ENCODE results near the gene ARHGAP6. TPM values are rescaled to one million over a fixed set of nuclear protein-coding genes. Genes with fewer than 3 reads are reported as not detected.

ARHGAP6 gene
- polyA plus RNA-seq, 1 donor: 5.1 TPM

- no peak for DNase-seq
- H3K36me3 ChIP-seq (ENCODE audit: control insufficient read depth, insufficient read depth, low read length): no peaks in the 10 kb centered on the region
- H3K27ac ChIP-seq (ENCODE audit: low read length): no peak overlapping the region
- no peaks in the 10 kb centered on the region for H3K27me3 ChIP-seq (ENCODE audit: control insufficient read depth, insufficient read depth, low read length)
- no peaks in the 10 kb centered on the region for H3K4me1 ChIP-seq (ENCODE audit: control insufficient read depth, insufficient read depth, low read length)
- no CpG with 5 or more reads among the region's 3 CpGs for WGBS (ENCODE audit: insufficient coverage, low lambda C conversion rate)
- H3K4me3 ChIP-seq (ENCODE audit: low read length): no peak overlapping the region
- H3K9me3 ChIP-seq (ENCODE audit: control insufficient read depth, low read depth, low read length): no peaks in the 10 kb centered on the region
Observed at GRCh38 chrX:11444052-11444451, 221.7 kb downstream of the ARHGAP6 start.

GRCh38 chrX:11439846-11440245 lies 225.9 kb downstream of the ARHGAP6 start:
- Histone ChIP-seq H3K36me3 (ENCODE audit: control insufficient read depth, insufficient read depth, low read length) (no peaks in the 10 kb centered on the region), H3K9me3 (ENCODE audit: control insufficient read depth, low read depth, low read length) (no peaks in the 10 kb centered on the region), H3K4me1 (ENCODE audit: control insufficient read depth, insufficient read depth, low read length) (peaks cover 7% of the 10 kb centered on the region), H3K4me3 (ENCODE audit: low read length) (no peak overlapping the region), H3K27ac (ENCODE audit: low read length) (no peak overlapping the region), H3K27me3 (ENCODE audit: control insufficient read depth, insufficient read depth, low read length) (no peaks in the 10 kb centered on the region)
- no peak for DNase-seq
- no CpG with 5 or more reads among the region's 2 CpGs for WGBS (ENCODE audit: insufficient coverage, low lambda C conversion rate)

- no peaks in the 10 kb centered on the region for H3K27me3 ChIP-seq (ENCODE audit: control insufficient read depth, insufficient read depth, low read length)
- no peak overlapping the region for H3K4me3 ChIP-seq (ENCODE audit: low read length)
- H3K36me3 ChIP-seq (ENCODE audit: control insufficient read depth, insufficient read depth, low read length): no peaks in the 10 kb centered on the region
- no peak overlapping the region for H3K27ac ChIP-seq (ENCODE audit: low read length)
- DNase-seq: no peak
- WGBS (ENCODE audit: insufficient coverage, low lambda C conversion rate): no CpG with 5 or more reads among the region's 4 CpGs
- peaks cover 7% of the 10 kb centered on the region for H3K4me1 ChIP-seq (ENCODE audit: control insufficient read depth, insufficient read depth, low read length)
- no peaks in the 10 kb centered on the region for H3K9me3 ChIP-seq (ENCODE audit: control insufficient read depth, low read depth, low read length)
Observed at GRCh38 chrX:11438767-11439166, 227.0 kb downstream of the ARHGAP6 start.

GRCh38 chrX:11438380-11438723 lies 227.4 kb downstream of the ARHGAP6 start:
- Histone ChIP-seq H3K36me3 (ENCODE audit: control insufficient read depth, insufficient read depth, low read length) (no peaks in the 10 kb centered on the region), H3K27me3 (ENCODE audit: control insufficient read depth, insufficient read depth, low read length) (no peaks in the 10 kb centered on the region), H3K4me3 (ENCODE audit: low read length) (no peak overlapping the region), H3K9me3 (ENCODE audit: control insufficient read depth, low read depth, low read length) (no peaks in the 10 kb centered on the region), H3K4me1 (ENCODE audit: control insufficient read depth, insufficient read depth, low read length) (peaks cover 7% of the 10 kb centered on the region), H3K27ac (ENCODE audit: low read length) (no peak overlapping the region)
- no CpG with 5 or more reads among the region's 2 CpGs for WGBS (ENCODE audit: insufficient coverage, low lambda C conversion rate)
- DNase-seq: no peak

- no peaks in the 10 kb centered on the region for H3K36me3 ChIP-seq (ENCODE audit: control insufficient read depth, insufficient read depth, low read length)
Observed at GRCh38 chrX:11437642-11438379, 227.9 kb downstream of the ARHGAP6 start.

GRCh38 chrX:11435568-11435967 lies 230.2 kb downstream of the ARHGAP6 start:
- Histone ChIP-seq H3K27ac (ENCODE audit: low read length) (no peak overlapping the region), H3K36me3 (ENCODE audit: control insufficient read depth, insufficient read depth, low read length) (no peaks in the 10 kb centered on the region), H3K4me1 (ENCODE audit: control insufficient read depth, insufficient read depth, low read length) (peaks cover 7% of the 10 kb centered on the region), H3K9me3 (ENCODE audit: control insufficient read depth, low read depth, low read length) (no peaks in the 10 kb centered on the region), H3K27me3 (ENCODE audit: control insufficient read depth, insufficient read depth, low read length) (no peaks in the 10 kb centered on the region), H3K4me3 (ENCODE audit: low read length) (no peak overlapping the region)
- DNase-seq: no peak
- WGBS (ENCODE audit: insufficient coverage, low lambda C conversion rate): no CpG with 5 or more reads among the region's 4 CpGs

More at GRCh38 chrX:11437642-11438379, 227.9 kb downstream of the ARHGAP6 start:
- peak; percentile 67 to 87 for DNase-seq
- Histone ChIP-seq H3K9me3 (ENCODE audit: control insufficient read depth, low read depth, low read length) (no peaks in the 10 kb centered on the region), H3K27ac (ENCODE audit: low read length) (peak overlapping the region; percentile 82), H3K4me3 (ENCODE audit: low read length) (no peak overlapping the region), H3K4me1 (ENCODE audit: control insufficient read depth, insufficient read depth, low read length) (peaks cover 7% of the 10 kb centered on the region), H3K27me3 (ENCODE audit: control insufficient read depth, insufficient read depth, low read length) (no peaks in the 10 kb centered on the region)
- WGBS (ENCODE audit: insufficient coverage, low lambda C conversion rate): 100% methylated on average over 1 of the region's 15 CpGs

- no peaks in the 10 kb centered on the region for H3K9me3 ChIP-seq (ENCODE audit: control insufficient read depth, low read depth, low read length)
- H3K27ac ChIP-seq (ENCODE audit: low read length): no peak overlapping the region
- H3K36me3 ChIP-seq (ENCODE audit: control insufficient read depth, insufficient read depth, low read length): no peaks in the 10 kb centered on the region
- H3K27me3 ChIP-seq (ENCODE audit: control insufficient read depth, insufficient read depth, low read length): no peaks in the 10 kb centered on the region
- WGBS (ENCODE audit: insufficient coverage, low lambda C conversion rate): no CpG with 5 or more reads among the region's 3 CpGs
- peaks cover 7% of the 10 kb centered on the region for H3K4me1 ChIP-seq (ENCODE audit: control insufficient read depth, insufficient read depth, low read length)
- DNase-seq: no peak
- H3K4me3 ChIP-seq (ENCODE audit: low read length): no peak overlapping the region
Observed at GRCh38 chrX:11434607-11435006, 231.1 kb downstream of the ARHGAP6 start.

GRCh38 chrX:11431786-11432185 lies 233.9 kb downstream of the ARHGAP6 start:
- no peak overlapping the region for H3K27ac ChIP-seq (ENCODE audit: low read length)
- DNase-seq: no peak
- no CpG with 5 or more reads among the region's 1 CpG for WGBS (ENCODE audit: insufficient coverage, low lambda C conversion rate)

GRCh38 chrX:11430271-11430670 lies 235.4 kb downstream of the ARHGAP6 start:
- H3K9me3 ChIP-seq (ENCODE audit: control insufficient read depth, low read depth, low read length): no peaks in the 10 kb centered on the region
- H3K27me3 ChIP-seq (ENCODE audit: control insufficient read depth, insufficient read depth, low read length): no peaks in the 10 kb centered on the region
- no peak for DNase-seq
- no peak overlapping the region for H3K27ac ChIP-seq (ENCODE audit: low read length)
- no peaks in the 10 kb centered on the region for H3K36me3 ChIP-seq (ENCODE audit: control insufficient read depth, insufficient read depth, low read length)
- H3K4me1 ChIP-seq (ENCODE audit: control insufficient read depth, insufficient read depth, low read length): no peaks in the 10 kb centered on the region
- no peak overlapping the region for H3K4me3 ChIP-seq (ENCODE audit: low read length)

More at GRCh38 chrX:11431786-11432185, 233.9 kb downstream of the ARHGAP6 start:
- Histone ChIP-seq H3K4me3 (ENCODE audit: low read length) (no peak overlapping the region), H3K36me3 (ENCODE audit: control insufficient read depth, insufficient read depth, low read length) (no peaks in the 10 kb centered on the region), H3K4me1 (ENCODE audit: control insufficient read depth, insufficient read depth, low read length) (no peaks in the 10 kb centered on the region), H3K27me3 (ENCODE audit: control insufficient read depth, insufficient read depth, low read length) (no peaks in the 10 kb centered on the region), H3K9me3 (ENCODE audit: control insufficient read depth, low read depth, low read length) (no peaks in the 10 kb centered on the region)

GRCh38 chrX:11429538-11430085 lies 236.1 kb downstream of the ARHGAP6 start:
- Histone ChIP-seq H3K4me3 (ENCODE audit: low read length) (no peak overlapping the region), H3K27ac (ENCODE audit: low read length) (no peak overlapping the region), H3K4me1 (ENCODE audit: control insufficient read depth, insufficient read depth, low read length) (no peaks in the 10 kb centered on the region), H3K9me3 (ENCODE audit: control insufficient read depth, low read depth, low read length) (no peaks in the 10 kb centered on the region), H3K27me3 (ENCODE audit: control insufficient read depth, insufficient read depth, low read length) (no peaks in the 10 kb centered on the region), H3K36me3 (ENCODE audit: control insufficient read depth, insufficient read depth, low read length) (no peaks in the 10 kb centered on the region)
- no CpG with 5 or more reads among the region's 3 CpGs for WGBS (ENCODE audit: insufficient coverage, low lambda C conversion rate)
- DNase-seq: no peak

Data from large intestine (tissue), 3 donors.